Gastroesophageal sphincter (tissue), 3 donors: ENCODE measurements around the gene YPEL1.

Source experiments
- CTCF ChIP-seq, 4 experiments: fragments of 200-600 bp in 2 of 4; fragments of 450-650 bp in 2 of 4; sonication (generic) in 1 of 4; IDR thresholded peaks; one replicate each; pipeline ENCODE4 v1.5.1; 2017 to 2019; ENCODE audit warnings: antibody characterized with exemption in 4 of 4, mild to moderate bottlenecking in 2 of 4, moderate library complexity in 2 of 4
- POLR2A ChIP-seq, 2 donors: fragments of 450-650 bp; IDR thresholded peaks; one replicate each; pipeline ENCODE4 v1.6.1; 2017; ENCODE audit warnings: antibody characterized with exemption in 2 of 2, mild to moderate bottlenecking in 2 of 2, moderate library complexity in 1 of 2
- POLR2AphosphoS5 ChIP-seq: sonication (generic); formaldehyde crosslinking; IDR thresholded peaks from one replicate; pipeline ENCODE4 v1.6.1; 2017; ENCODE audit warnings: antibody characterized with exemption

DNA sequence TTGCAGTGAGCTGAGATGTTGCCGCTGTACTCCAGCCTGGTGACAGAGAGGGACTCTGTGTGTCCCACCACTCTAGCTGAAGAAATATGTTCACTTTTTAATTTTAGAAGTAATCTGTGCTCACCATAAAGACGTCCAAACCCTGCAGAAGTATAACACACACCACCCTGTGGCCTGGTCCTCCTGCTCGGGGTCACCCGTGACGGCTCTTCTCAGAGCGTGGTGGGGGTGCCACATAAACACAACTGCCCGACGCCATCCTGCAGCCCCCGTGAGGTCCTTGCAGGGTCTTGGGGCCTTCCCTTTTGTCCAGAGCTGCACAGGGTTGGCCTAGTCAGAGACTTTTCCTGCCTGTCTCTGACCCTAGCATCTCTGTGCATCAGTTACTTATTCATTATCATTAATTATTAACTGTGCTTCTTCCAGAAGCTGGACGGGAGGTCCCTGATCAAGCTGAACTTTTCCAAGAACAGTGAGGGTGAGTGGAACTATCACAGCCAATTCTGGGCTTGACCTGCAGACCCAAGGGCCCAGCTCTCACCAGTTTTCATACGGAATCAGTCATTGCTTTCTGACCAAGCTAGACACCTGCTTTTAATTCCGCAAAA, 60.9 kb downstream of the YPEL1 start:
- TF ChIP-seq CTCF (IDR thresholded peaks at IDR 0.05) (no peak), POLR2A (IDR thresholded peaks at IDR 0.05) (no peak), POLR2AphosphoS5 (no peak)
